Urothelium cell line (cell line): ENCODE results near the gene IFITM10.

Source experiments
- DNase-seq: peaks from one replicate; pipeline ENCODE4 v3.0.0; 2011; ENCODE audit warnings: low spot score, mixed read lengths
- FAIRE-seq: peaks from 2 replicates; lab custom pipeline; 2011; peaks lifted over from hg19 to GRCh38; lab: Jason Lieb, UNC

Gene IFITM10

GRCh38 chr11:1750481-1750839, at the start of gene IFITM10:
Gene IFITM10, minus strand, starts transcription at chr11:1750595. Its CDS starts 153 bp downstream, at chr11:1750442.
- DNase-seq = no peak
- FAIRE-seq = no peak

- DNase-seq (no peak), FAIRE-seq (no peak)
Measured at GRCh38 chr11:1797391-1798125, 47.2 kb upstream of the IFITM10 start.

DNA sequence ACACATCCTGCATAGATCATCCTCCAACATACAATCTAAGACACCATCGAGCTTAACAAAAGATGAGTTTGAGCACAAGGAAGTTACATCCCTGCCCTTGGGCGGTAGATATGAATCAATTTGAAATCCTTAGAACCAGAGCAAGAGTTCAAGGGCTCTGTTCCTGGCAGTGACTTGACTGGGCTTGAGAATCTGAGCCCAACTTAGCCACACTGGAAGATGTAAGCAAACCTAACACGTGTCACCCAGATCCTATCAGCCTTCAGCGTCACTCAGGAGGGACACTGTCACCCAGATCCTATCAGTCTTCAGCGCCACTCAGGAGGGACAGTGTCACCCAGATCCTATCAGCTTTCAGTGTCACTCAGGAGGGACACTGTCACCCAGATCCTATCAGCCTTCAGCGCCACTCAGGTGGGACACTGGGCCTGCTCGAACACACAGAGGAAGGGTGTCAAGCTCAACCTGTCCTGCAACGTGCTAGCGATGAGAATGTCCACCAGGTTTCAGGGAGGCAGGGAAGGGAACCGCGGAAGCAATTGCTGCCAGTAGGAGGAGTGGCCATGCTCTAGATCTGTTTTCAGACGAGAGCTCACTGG, 46.1 kb upstream of the IFITM10 start:
- DNase-seq (no peak), FAIRE-seq (no peak)

DNA sequence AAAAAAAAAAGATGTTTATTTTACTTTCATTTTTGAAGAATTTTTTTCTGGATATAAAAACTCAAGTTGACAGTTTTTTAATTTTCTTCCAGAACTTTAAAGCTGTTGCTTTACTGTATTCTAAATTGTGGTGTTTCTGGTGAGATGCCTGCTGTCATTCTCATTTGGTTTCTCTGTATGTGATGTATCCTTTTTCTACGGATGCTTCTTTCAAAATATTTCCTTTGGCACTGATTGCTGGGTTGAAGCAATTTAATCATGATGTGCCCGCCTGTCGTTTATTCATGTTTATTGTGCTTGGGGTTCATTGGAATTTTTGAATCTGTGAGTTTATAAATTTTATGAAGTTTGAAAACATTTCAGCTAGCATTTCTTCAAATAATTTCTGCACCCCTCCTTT, 42.7 kb upstream of the IFITM10 start:
- FAIRE-seq (no peak), DNase-seq (no peak)

- FAIRE-seq (no peak), DNase-seq (no peak)
Measured at GRCh38 chr11:1792461-1792860, 42.1 kb upstream of the IFITM10 start.

- DNase-seq = no peak
- no peak for FAIRE-seq
Measured at GRCh38 chr11:1791912-1792311, 41.5 kb upstream of the IFITM10 start.

DNA sequence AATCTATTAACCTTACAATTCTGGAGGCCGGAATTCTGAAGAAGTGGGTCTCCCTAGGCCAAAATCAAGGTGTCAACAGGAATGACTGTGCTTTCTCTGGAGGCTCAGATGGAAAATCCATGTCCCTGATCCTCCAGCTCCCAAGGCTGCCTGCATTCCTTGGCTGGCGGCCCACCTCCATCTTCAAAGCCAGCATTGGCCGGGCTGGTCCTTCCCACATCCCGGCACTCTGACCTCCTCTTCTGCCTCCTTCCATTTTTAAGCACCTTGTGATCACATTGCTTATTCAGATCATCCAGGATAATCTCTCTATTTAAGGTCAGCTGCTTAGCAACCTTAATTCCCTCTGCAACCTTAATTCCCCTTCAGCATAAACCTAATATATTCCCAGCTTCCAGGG, 36.1 kb upstream of the IFITM10 start:
- no peak for DNase-seq
- no peak for FAIRE-seq

DNA sequence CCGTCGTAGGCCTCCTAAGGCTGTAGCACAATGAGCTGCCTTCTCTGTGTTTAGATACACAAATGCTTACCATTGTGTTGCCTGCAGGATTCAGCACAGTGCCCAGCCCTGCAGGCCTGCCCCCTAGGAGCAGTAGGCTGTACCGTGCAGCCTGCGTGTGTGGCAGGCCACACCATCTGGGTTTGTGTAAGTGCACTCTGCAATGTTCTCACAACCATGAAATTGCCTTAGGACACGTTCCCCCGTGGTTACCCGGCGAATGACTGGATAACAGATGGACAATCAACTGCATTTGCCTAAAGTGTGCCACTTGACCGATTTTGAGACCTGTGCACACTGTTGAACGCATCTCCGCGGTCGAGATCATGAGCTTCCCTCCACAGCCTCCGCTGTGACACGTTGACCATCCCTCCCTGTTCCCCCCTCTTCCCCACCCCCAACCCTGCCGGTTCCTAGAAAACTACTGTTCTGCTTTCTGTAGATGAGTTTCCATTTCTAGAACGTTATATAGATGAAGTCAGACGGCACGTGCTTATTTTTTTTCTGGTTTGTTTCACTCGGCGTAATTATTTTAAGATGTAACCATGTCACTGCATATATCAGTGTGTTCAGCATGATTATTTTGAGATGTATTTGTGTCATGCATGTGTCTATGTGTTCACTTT, 35.5 kb upstream of the IFITM10 start:
- no peak for DNase-seq
- no peak for FAIRE-seq

- no peak for DNase-seq
- FAIRE-seq = no peak
Measured at GRCh38 chr11:1784761-1785650, 34.6 kb upstream of the IFITM10 start.

GRCh38 chr11:1783725-1784529, 33.5 kb upstream of the IFITM10 start:
- DNase-seq (no peak), FAIRE-seq (no peak)

- FAIRE-seq (no peak), DNase-seq (no peak)
Measured at GRCh38 chr11:1782831-1783724, 32.7 kb upstream of the IFITM10 start.

GRCh38 chr11:1782031-1782590, 31.7 kb upstream of the IFITM10 start:
- FAIRE-seq (no peak), DNase-seq (no peak)

- DNase-seq (no peak), FAIRE-seq (no peak)
Measured at GRCh38 chr11:1781593-1781975, 31.2 kb upstream of the IFITM10 start.

GRCh38 chr11:1780700-1781592, 30.6 kb upstream of the IFITM10 start:
- no peak for FAIRE-seq
- DNase-seq = no peak

DNA sequence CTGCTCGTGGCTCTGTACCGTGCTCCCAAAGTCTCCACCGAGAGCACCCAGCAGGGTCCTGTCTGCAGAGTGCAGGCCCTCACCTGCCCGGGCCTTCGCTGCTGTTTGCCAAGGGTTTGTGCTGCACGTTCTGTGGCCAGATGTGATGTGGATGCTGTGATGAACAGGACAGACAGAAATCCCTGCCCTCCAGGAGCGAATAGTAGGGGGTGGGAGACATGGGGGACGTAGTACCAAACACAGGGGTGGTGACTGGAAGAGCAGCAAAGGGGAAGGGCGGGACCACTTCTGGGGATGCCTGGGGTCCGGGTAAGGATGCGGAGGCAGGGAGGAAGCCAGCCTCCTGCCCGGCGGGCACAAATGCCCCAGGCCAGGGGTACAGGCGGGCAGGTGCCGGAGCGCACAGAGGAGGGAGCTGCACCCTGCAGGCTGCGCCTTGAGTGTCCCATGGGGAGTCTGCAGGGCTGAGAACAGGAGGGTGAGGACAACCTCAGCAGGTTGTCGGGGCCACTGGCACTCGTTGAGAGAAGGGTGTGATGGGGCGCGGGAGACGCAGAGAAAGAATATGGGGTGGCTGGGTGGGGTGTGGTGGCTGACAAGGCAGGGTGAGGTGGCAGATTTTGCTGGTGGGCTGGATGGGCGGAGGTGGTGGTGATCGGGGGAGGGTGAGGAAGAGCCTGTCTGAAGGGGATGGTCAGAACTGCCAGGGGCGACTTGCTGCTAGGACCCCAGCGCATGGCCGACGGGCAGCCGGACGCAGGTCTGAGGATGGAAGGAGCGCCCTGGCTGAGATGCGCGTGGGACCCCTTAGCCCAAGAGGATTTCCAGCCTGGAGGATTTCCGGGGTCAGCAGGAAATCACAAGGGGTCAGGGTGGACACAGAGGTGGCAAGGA, 29.7 kb upstream of the IFITM10 start:
- FAIRE-seq (no peak), DNase-seq (no peak)

DNA sequence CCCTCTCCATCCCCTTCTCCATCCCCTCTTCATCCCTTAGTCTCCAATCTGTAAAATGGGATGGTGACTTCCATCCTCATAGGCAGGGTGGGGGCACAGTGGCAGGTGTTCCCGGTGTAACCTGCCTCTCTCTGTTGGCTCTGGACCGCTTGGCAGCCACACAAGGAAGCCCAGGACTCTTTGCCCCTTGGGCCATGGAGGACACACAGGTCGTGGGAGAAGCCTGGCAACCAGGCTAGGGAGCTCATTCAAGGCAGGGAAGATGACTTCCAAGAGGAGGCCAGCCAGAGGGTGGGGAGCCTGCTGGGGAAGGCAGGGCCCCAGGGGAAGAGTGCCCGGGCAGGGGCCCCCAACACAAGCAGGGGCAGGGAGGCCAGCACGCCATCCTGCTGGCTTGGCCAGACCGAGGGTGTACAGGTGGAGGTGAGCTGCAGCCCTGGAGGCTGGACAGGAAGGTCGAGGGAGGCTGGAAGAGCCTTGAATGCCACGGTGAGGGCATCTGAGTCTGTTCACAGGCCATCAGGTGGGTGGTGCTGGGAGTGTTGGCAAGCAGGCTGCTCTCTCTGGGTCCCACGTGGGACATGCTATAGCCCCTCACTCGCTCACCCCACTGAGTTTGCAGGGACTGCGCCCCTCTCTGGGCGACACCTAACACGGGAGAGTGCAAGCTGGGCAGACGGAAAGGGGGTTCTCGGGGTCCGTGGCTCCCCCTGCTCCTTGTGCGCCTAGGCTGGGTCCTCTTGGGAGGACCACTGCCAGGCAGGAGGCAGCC, 28.8 kb upstream of the IFITM10 start:
- no peak for DNase-seq
- no peak for FAIRE-seq
